HEK293 (cell line): ENCODE results near the gene ULBP1.

Source experiments
- CTCF ChIA-PET: fragments of 350-600 bp; formaldehyde crosslinking; extraction: SDS; loops from one replicate; lab custom pipeline; 2021; ENCODE audit warnings: antibody characterized with exemption; lab: Yijun Ruan, JAX
- POLR2A ChIA-PET: fragments of 300-600 bp; formaldehyde crosslinking; extraction: SDS; loops from one replicate; lab custom pipeline; 2020; ENCODE audit warnings: antibody characterized with exemption, inconsistent platforms; lab: Yijun Ruan, JAX
- H3K27ac ChIP-seq: fragments of 200-500 bp; sonication (Bioruptor generic); 2 replicates; pipeline ENCODE4 v1.5.1; 2014; ENCODE audit warnings: low read depth, low read length, control low read depth, inconsistent platforms; ENCODE audit errors: extremely low read depth
- H3K36me3 ChIP-seq, 2 experiments: fragments of 200-500 bp in 1 of 2; sonication (Bioruptor generic) in 1 of 2; 1 replicate in 1 of 2; 2 replicates in 1 of 2; pipeline ENCODE4 v1.5.1; 2014 to 2017; ENCODE audit warnings: inconsistent platforms in 2 of 2, low read length in 2 of 2; ENCODE audit not compliant: control insufficient read depth in 2 of 2, insufficient read depth in 1 of 2
- H3K4me1 ChIP-seq: fragments of 200-500 bp; sonication (Bioruptor generic); 2 replicates; pipeline ENCODE4 v1.5.1; 2014; ENCODE audit warnings: mild to moderate bottlenecking, low read length, inconsistent platforms; ENCODE audit not compliant: control insufficient read depth, insufficient read depth
- H3K4me3 ChIP-seq: 2 replicates; pipeline ENCODE4 v1.5.1; 2011; ENCODE audit warnings: low read depth, mild to moderate bottlenecking, control low read depth, low read length, moderate library complexity
- H3K9me3 ChIP-seq: fragments of 200-500 bp; sonication (Bioruptor generic); 2 replicates; pipeline ENCODE4 v1.5.1; 2014; ENCODE audit warnings: low read depth, low read length, inconsistent platforms; ENCODE audit not compliant: control insufficient read depth, insufficient read depth
- ATF2 ChIP-seq: fragments of 450-650 bp; formaldehyde crosslinking; IDR thresholded peaks from 2 replicates; pipeline ENCODE4 v1.5.1; 2016; ENCODE audit warnings: missing biosample characterization, missing genetic modification characterization, low read depth
- GLIS1 ChIP-seq: fragments of 450-650 bp; formaldehyde crosslinking; IDR thresholded peaks from 2 replicates; pipeline ENCODE4 v1.5.1; 2016; ENCODE audit warnings: missing biosample characterization, missing genetic modification characterization
- HIC1 ChIP-seq: fragments of 450-650 bp; formaldehyde crosslinking; IDR thresholded peaks from 2 replicates; pipeline ENCODE4 v1.5.1; 2016; ENCODE audit warnings: missing biosample characterization, missing genetic modification characterization
- KLF1 ChIP-seq: fragments of 450-650 bp; formaldehyde crosslinking; IDR thresholded peaks from 2 replicates; pipeline ENCODE4 v1.5.1; 2016; ENCODE audit warnings: missing biosample characterization, missing genetic modification characterization
- KLF17 ChIP-seq: fragments of 450-650 bp; formaldehyde crosslinking; IDR thresholded peaks from 2 replicates; pipeline ENCODE4 v1.5.1; 2016; ENCODE audit warnings: missing biosample characterization, missing genetic modification characterization
- KLF7 ChIP-seq: fragments of 450-650 bp; formaldehyde crosslinking; IDR thresholded peaks from 2 replicates; pipeline ENCODE4 v1.5.1; 2016; ENCODE audit warnings: missing biosample characterization, missing genetic modification characterization, borderline replicate concordance
- KLF8 ChIP-seq: fragments of 450-650 bp; formaldehyde crosslinking; IDR thresholded peaks from 2 replicates; pipeline ENCODE4 v1.5.1; 2016; ENCODE audit warnings: missing biosample characterization, missing genetic modification characterization
- PRDM4 ChIP-seq: fragments of 450-650 bp; formaldehyde crosslinking; IDR thresholded peaks from 2 replicates; pipeline ENCODE4 v1.5.1; 2017; ENCODE audit warnings: missing biosample characterization, missing genetic modification characterization
- REPIN1 ChIP-seq: fragments of 450-650 bp; formaldehyde crosslinking; IDR thresholded peaks from 2 replicates; pipeline ENCODE4 v1.5.1; 2017; ENCODE audit warnings: missing biosample characterization, missing genetic modification characterization, low read depth
- ZBTB21 ChIP-seq: fragments of 450-650 bp; formaldehyde crosslinking; IDR thresholded peaks from 2 replicates; pipeline ENCODE4 v1.5.1; 2017; ENCODE audit warnings: missing biosample characterization, missing genetic modification characterization
- ZBTB26 ChIP-seq: fragments of 450-650 bp; formaldehyde crosslinking; optimal IDR thresholded peaks from 2 replicates; pipeline ENCODE3; 2016; ENCODE audit warnings: missing biosample characterization, mild to moderate bottlenecking, missing genetic modification characterization
- ZBTB8A ChIP-seq: fragments of 450-650 bp; formaldehyde crosslinking; IDR thresholded peaks from 2 replicates; pipeline ENCODE4 v1.5.1; 2016; ENCODE audit warnings: missing biosample characterization, missing genetic modification characterization
- ZFP3 ChIP-seq: fragments of 450-650 bp; formaldehyde crosslinking; IDR thresholded peaks from 2 replicates; pipeline ENCODE4 v1.5.1; 2016; ENCODE audit warnings: low read depth, missing biosample characterization, missing genetic modification characterization
- ZFP37 ChIP-seq: fragments of 450-650 bp; formaldehyde crosslinking; IDR thresholded peaks from 2 replicates; pipeline ENCODE4 v1.5.1; 2016; ENCODE audit warnings: missing biosample characterization, missing genetic modification characterization
- ZNF112 ChIP-seq: fragments of 450-650 bp; formaldehyde crosslinking; IDR thresholded peaks from 2 replicates; pipeline ENCODE4 v1.5.0; 2017; ENCODE audit warnings: missing biosample characterization, missing genetic modification characterization
- ZNF140 ChIP-seq: fragments of 450-650 bp; formaldehyde crosslinking; IDR thresholded peaks from 2 replicates; pipeline ENCODE4 v1.5.1; 2016; ENCODE audit warnings: missing biosample characterization, missing genetic modification characterization
- ZNF148 ChIP-seq: fragments of 450-650 bp; formaldehyde crosslinking; IDR thresholded peaks from 2 replicates; pipeline ENCODE4 v1.5.0; 2017; ENCODE audit warnings: missing biosample characterization, missing genetic modification characterization, borderline replicate concordance
- ZNF155 ChIP-seq: fragments of 450-650 bp; formaldehyde crosslinking; IDR thresholded peaks from 2 replicates; pipeline ENCODE4 v1.5.1; 2016; ENCODE audit warnings: missing biosample characterization, missing genetic modification characterization
- ZNF394 ChIP-seq: fragments of 450-650 bp; formaldehyde crosslinking; IDR thresholded peaks from 2 replicates; pipeline ENCODE4 v1.5.1; 2016; ENCODE audit warnings: missing biosample characterization, missing genetic modification characterization, mild to moderate bottlenecking, moderate library complexity, borderline replicate concordance
- ZNF404 ChIP-seq: fragments of 450-650 bp; formaldehyde crosslinking; IDR thresholded peaks from 2 replicates; pipeline ENCODE4 v1.5.1; 2017; ENCODE audit warnings: missing biosample characterization, missing genetic modification characterization
- ZNF560 ChIP-seq: fragments of 450-650 bp; formaldehyde crosslinking; IDR thresholded peaks from 2 replicates; pipeline ENCODE4 v1.5.1; 2017; ENCODE audit warnings: missing biosample characterization, missing genetic modification characterization, borderline replicate concordance
- ZSCAN5A ChIP-seq: fragments of 450-650 bp; formaldehyde crosslinking; IDR thresholded peaks from 2 replicates; pipeline ENCODE4 v1.5.1; 2016; ENCODE audit warnings: missing biosample characterization, missing genetic modification characterization

Gene ULBP1

GRCh38 chr6:149990212-149990660, 26.5 kb downstream of the ULBP1 start (continued):
- TF ChIP-seq ZFP3 (tag by site-specific recombination) (no peak), KLF1 (tag by site-specific recombination) (no peak), ZSCAN5A (tag by site-specific recombination) (no peak)

- Histone ChIP-seq H3K9me3 (no peaks in the 10 kb centered on the region), H3K27ac (no peak overlapping the region), H3K4me1 (peaks cover 6% of the 10 kb centered on the region), H3K4me3 (peak overlapping the region; percentile 47), H3K36me3 (no peaks in the 10 kb centered on the region)
- ChIA-PET POLR2A (interaction anchor here (0.8 to 2.8 kb wide), 2 partner anchors 27 to 78 kb away, joined by 4 to 11 read pairs; partner anchors contain the start of genes ULBP1 and ULBP3), CTCF (interaction anchor here (0.5 to 1.6 kb wide), 9 partner anchors 16 to 888 kb away, joined by 3 to 7 read pairs (median 3); partner anchors contain the start of gene ULBP1)
- TF ChIP-seq ZNF560: no peak
- TF ChIP-seq GLIS1 (tag by site-specific recombination): peak; percentile 78
- no peak for TF ChIP-seq KLF17 (tag by site-specific recombination)
- no peak for TF ChIP-seq ZNF112
- no peak for TF ChIP-seq ZNF148 (tag by site-specific recombination)
- no peak for TF ChIP-seq ZFP3 (tag by site-specific recombination)
- TF ChIP-seq ZBTB8A (tag by site-specific recombination): peak; percentile 100
- peak; percentile 60; the same call in 1 of the 2 replicates for TF ChIP-seq ZFP37 (tag by site-specific recombination)
- TF ChIP-seq ZBTB26 (tag by site-specific recombination): peak; percentile 89
- TF ChIP-seq ATF2 (tag by site-specific recombination): no peak
- TF ChIP-seq REPIN1 (tag by site-specific recombination): no peak
- TF ChIP-seq ZNF394 (tag by site-specific recombination): no peak
- no peak for TF ChIP-seq ZNF155 (tag by site-specific recombination)
- peak; percentile 20; the same call in 1 of the 2 replicates for TF ChIP-seq ZBTB21
- 0 out of 2 replicates have a peak, but pooled peaks have one; percentile 13 for TF ChIP-seq KLF8 (tag by site-specific recombination)
- TF ChIP-seq HIC1 (tag by site-specific recombination): peak; percentile 55; the same call in 1 of the 2 replicates
- no peak for TF ChIP-seq ZNF404 (tag by site-specific recombination)
- TF ChIP-seq ZNF140 (tag by site-specific recombination): no peak
- no peak for TF ChIP-seq PRDM4 (tag by site-specific recombination)
- no peak for TF ChIP-seq KLF7 (tag by site-specific recombination)
Observed at GRCh38 chr6:149990661-149991471, 27.1 kb downstream of the ULBP1 start.
